K562 (cell line): ENCODE data around the gene SLC9A3. TPM values are rescaled to one million over a fixed set of nuclear protein-coding genes. Genes with fewer than 3 reads are reported as not detected.

ENCODE experiments used
- ARNT ChIP-seq, 2 experiments: fragments of 450-650 bp; IDR thresholded peaks; 2 replicates each; pipeline ENCODE4 v1.6.1; 2016; ENCODE audit warnings: mild to moderate bottlenecking in 1 of 2
- CBX1 ChIP-seq: sonication (generic); IDR thresholded peaks from 2 replicates; pipeline ENCODE4 v1.6.1; 2016; ENCODE audit warnings: antibody characterized with exemption, low read depth, mild to moderate bottlenecking
- EHMT2 ChIP-seq: fragments of 450-650 bp; IDR thresholded peaks from 2 replicates; pipeline ENCODE4 v1.6.1; 2018; ENCODE audit warnings: antibody characterized with exemption
- ETV6 ChIP-seq, 3 experiments: fragments of 150-350 bp in 1 of 3; sonication (generic) in 1 of 3; formaldehyde crosslinking in 1 of 3; IDR thresholded peaks; 2 replicates each; pipeline versions ENCODE4 v1.6.1 to v1.8.0; 2014 to 2022; ENCODE audit warnings: borderline replicate concordance in 2 of 3, low read depth in 2 of 3, antibody characterized with exemption in 1 of 3, low read length in 1 of 3, mild to moderate bottlenecking in 1 of 3, missing genetic modification reagents in 1 of 3
- HOMEZ ChIP-seq: fragments of 250-450 bp; sonication (Bioruptor Pico); IDR thresholded peaks from 2 replicates; pipeline ENCODE4 v1.4.0; 2020; ENCODE audit warnings: mild to moderate bottlenecking, moderate library complexity
- IRF9 ChIP-seq: fragments of 450-650 bp; IDR thresholded peaks from 2 replicates; pipeline ENCODE4 v1.6.1; 2016; ENCODE audit warnings: missing biosample characterization, missing genetic modification characterization
- LEF1 ChIP-seq: fragments of 450-650 bp; IDR thresholded peaks from 2 replicates; pipeline ENCODE4 v1.6.1; 2016; ENCODE audit warnings: mild to moderate bottlenecking
- MIER1 ChIP-seq: fragments of 450-650 bp; IDR thresholded peaks from 2 replicates; pipeline ENCODE4 v1.6.1; 2016; ENCODE audit warnings: antibody characterized with exemption, mild to moderate bottlenecking, low read depth
- SMARCA5 ChIP-seq: fragments of 450-650 bp; IDR thresholded peaks from 2 replicates; pipeline ENCODE4 v1.6.1; 2016
- TRIM24 ChIP-seq, 2 experiments: fragments of 450-650 bp; IDR thresholded peaks; 2 replicates each; pipeline ENCODE4 v1.6.1; 2016
- XRCC3 ChIP-seq: fragments of 450-650 bp; IDR thresholded peaks from 2 replicates; pipeline ENCODE4 v1.6.1; 2017; ENCODE audit warnings: mild to moderate bottlenecking, moderate library complexity
- ZBTB33 ChIP-seq: sonication (generic); formaldehyde crosslinking; IDR thresholded peaks from 2 replicates; pipeline ENCODE4 v1.8.1; 2023; ENCODE audit warnings: mild to moderate bottlenecking, missing genetic modification reagents
- ZFP30 ChIP-seq: fragments of 250-450 bp; sonication (Bioruptor Pico); IDR thresholded peaks from 2 replicates; pipeline ENCODE4 v1.8.0; 2022; ENCODE audit warnings: moderate library complexity, mild to moderate bottlenecking, inconsistent platforms, borderline replicate concordance
- ZNF280A ChIP-seq: fragments of 450-650 bp; IDR thresholded peaks from 2 replicates; pipeline ENCODE4 v1.6.1; 2018; ENCODE audit warnings: mild to moderate bottlenecking, low read depth; ENCODE audit not compliant: partially characterized antibody
- ZNF507 ChIP-seq: conservative IDR thresholded peaks from 2 replicates; pipeline ENCODE4 v1.6.1; 2017; ENCODE audit warnings: missing genetic modification characterization, missing compliant biosample characterization
- polyA plus RNA-seq, 8 experiments: library from polyadenylated mRNA; depleted of rRNA in 4 of 8; stranded (reverse) in 5 of 8; unstranded in 3 of 8; fragments of >200 nt; fragmentation: Nextera tagmentation in 2 of 8; fragmentation: Illumina TruSeq in 1 of 8; extraction: Ambion mirVana in 2 of 8; extraction: Trizol in 1 of 8; gene quantifications; 2 replicates each; pipeline versions ENCODE4 v1.2.1 to v1.2.3, GENCODE V29; 2011 to 2014; ENCODE audit warnings: inconsistent platforms in 1 of 8, missing spikeins in 1 of 8
- total RNA-seq, 7 experiments: library from RNA; depleted of rRNA in 6 of 7; stranded (reverse); fragments of >200 nt in 6 of 7; fragmentation: Illumina TruSeq in 2 of 7; extraction: Trizol in 2 of 7; gene quantifications; 2 replicates each; pipeline versions ENCODE4 v1.2.1 to v1.2.3, GENCODE V29; 2011 to 2021; ENCODE audit warnings: low replicate concordance in 1 of 7

Gene SLC9A3
- total and polyA plus RNA-seq, 9 of the 15 experiments (the other 6 are each of a cell fraction or from before 2014, with no cell fraction given), result 1.5 to 5.8 (median 3.7) TPM; not detected in 2

- TF ChIP-seq ZBTB33 (CRISPR knock-in tag) (peak; percentile 66), SMARCA5 (peak; percentile 88), ZFP30 (peak; percentile 97), ZNF507 (0 out of 2 replicates have a peak, but pooled peaks have one; percentile 20), IRF9 (tag) (peak; percentile 50; the same call in 1 of the 2 replicates), ZNF280A (peak; percentile 100), MIER1 (peak; percentile 68; the same call in 1 of the 2 replicates), HOMEZ (CRISPR knock-in tag) (no peak), TRIM24 (IDR thresholded peaks at IDR 0.05) (peak; percentile 66 to 92), EHMT2 (peak; percentile 39; the same call in 1 of the 2 replicates), LEF1 (0 out of 2 replicates have a peak, but pooled peaks have one; percentile 25), ARNT (IDR thresholded peaks at IDR 0.05) (peak in 1 of 2 experiments; percentile 75; a peak in 1 of 4 replicates), XRCC3 (peak; percentile 90; the same call in 1 of the 2 replicates), CBX1 (0 out of 2 replicates have a peak, but pooled peaks have one; percentile 30), ETV6 (IDR thresholded peaks at IDR 0.05; ENCODE audit: borderline replicate concordance in 1 of 2, low read depth in 2 of 2, low read length in 1 of 2) (no peak), ETV6 (CRISPR knock-in tag; IDR thresholded peaks at IDR 0.05; ENCODE audit: borderline replicate concordance) (no peak)
These were observed 72.4 kb downstream of the SLC9A3 start (continued) for GRCh38 chr5:451587-452458.
